HG03103 (cell line): ENCODE measurements around the gene ACIN1.
"Not testable (repeated sequence)": the region's sequence is repeated elsewhere in the genome, so short reads cannot be mapped to it uniquely, and the experiment has no call there.

ENCODE experiments used
- ATAC-seq: cut with Tn5 transposase; IDR thresholded peaks from one replicate; pipeline ENCODE4 v1.9.1; 2021; ENCODE audit warnings: low read depth; ENCODE audit not compliant: unreplicated experiment

Gene ACIN1

GRCh38 chr14:23124337-23124954 is 29.5 kb upstream of the ACIN1 start:
- ATAC-seq, result no peak

GRCh38 chr14:23123419-23123818 is 28.5 kb upstream of the ACIN1 start:
- no peak for ATAC-seq

GRCh38 chr14:23122086-23122485 is 27.1 kb upstream of the ACIN1 start:
- no peak for ATAC-seq

- no peak for ATAC-seq
These were observed 26.4 kb upstream of the ACIN1 start for GRCh38 chr14:23121361-23121771.

GRCh38 chr14:23120541-23121251 is 25.8 kb upstream of the ACIN1 start:
- peak; percentile 59 for ATAC-seq

- ATAC-seq, result no peak
These were observed 24.7 kb upstream of the ACIN1 start for GRCh38 chr14:23119363-23120327.

- no peak for ATAC-seq
These were observed 23.8 kb upstream of the ACIN1 start, which contains the start of gene CEBPE for GRCh38 chr14:23118506-23119362. CEBPE (minus strand) TSS chr14:23119255; CDS start chr14:23119091, 164 bp downstream.

GRCh38 chr14:23117371-23118020 is 22.6 kb upstream of the ACIN1 start:
- ATAC-seq, result no peak

GRCh38 chr14:23115918-23116317 is 21.0 kb upstream of the ACIN1 start:
- ATAC-seq, result no peak

- no peak for ATAC-seq
These were observed 20.2 kb upstream of the ACIN1 start for GRCh38 chr14:23115039-23115731.

- no peak for ATAC-seq
These were observed 19.7 kb upstream of the ACIN1 start for GRCh38 chr14:23114669-23115038.

GRCh38 chr14:23114120-23114458 is 19.2 kb upstream of the ACIN1 start:
- ATAC-seq, result no peak

GRCh38 chr14:23113431-23114119 is 18.6 kb upstream of the ACIN1 start:
- ATAC-seq, result no peak

- no peak for ATAC-seq
These were observed 17.6 kb upstream of the ACIN1 start for GRCh38 chr14:23112359-23113178.

- no peak for ATAC-seq
These were observed 15.8 kb upstream of the ACIN1 start for GRCh38 chr14:23110579-23111365.

GRCh38 chr14:23109769-23110168 is 14.8 kb upstream of the ACIN1 start:
- no peak for ATAC-seq

- not testable (repeated sequence) for ATAC-seq
These were observed 13.2 kb upstream of the ACIN1 start for GRCh38 chr14:23108169-23108568.
